ENCODE results near the gene PRODH2. TPM values are rescaled to one million over a fixed set of nuclear protein-coding genes. Genes with fewer than 3 reads are reported as not detected.

PRODH2 gene
- total RNA-seq, 4 donors from 2014 or later: 0.13 TPM; not detected in 3

DNA sequence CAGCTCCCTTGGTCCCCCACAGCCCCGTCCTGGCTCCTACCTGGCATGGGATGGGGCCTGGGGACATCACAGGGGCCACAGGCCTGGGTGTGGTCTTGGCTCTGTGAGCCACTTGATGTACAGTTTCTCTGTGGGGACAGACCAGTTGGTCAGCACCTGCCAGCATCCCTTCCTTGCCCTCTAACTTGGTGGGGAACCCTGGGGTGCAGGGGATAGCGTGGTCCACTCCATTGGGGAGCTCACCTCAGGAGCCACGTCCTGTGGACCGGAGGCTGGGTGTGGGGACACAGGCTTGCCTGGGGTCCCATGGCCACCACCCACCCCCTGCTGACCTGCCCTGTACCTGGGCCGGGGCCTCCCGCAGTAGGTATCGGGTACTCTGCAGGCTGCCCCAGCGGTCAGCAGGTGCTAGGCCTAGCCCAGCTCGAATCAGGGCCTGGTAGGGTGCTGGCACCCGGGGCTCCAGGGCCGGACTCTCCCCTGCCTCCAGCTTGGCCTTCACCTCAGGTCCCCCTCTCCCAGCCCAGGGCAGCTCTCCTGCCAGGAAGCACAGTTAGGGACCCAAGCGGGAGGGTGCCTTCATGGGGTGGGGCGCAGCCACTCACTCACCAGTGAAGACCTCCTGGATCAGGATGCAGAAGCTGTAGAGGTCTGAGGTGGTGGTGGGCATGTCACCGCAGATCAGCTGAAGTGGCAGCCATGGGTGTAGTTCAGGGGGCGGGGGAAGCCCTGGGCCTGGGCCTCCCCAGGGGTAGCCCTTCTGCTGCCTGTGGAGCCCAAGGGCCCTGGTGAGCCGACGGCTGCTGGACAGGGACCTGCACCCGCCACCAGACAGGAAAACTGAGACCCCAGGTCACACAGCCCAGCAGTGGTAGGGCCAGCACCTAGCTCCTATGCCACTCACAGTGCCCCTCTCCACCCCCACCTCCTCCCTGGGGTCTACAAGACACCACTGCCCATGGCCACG, 22.4 kb downstream of the PRODH2 start:
- TF ChIP-seq, protein P1, sequence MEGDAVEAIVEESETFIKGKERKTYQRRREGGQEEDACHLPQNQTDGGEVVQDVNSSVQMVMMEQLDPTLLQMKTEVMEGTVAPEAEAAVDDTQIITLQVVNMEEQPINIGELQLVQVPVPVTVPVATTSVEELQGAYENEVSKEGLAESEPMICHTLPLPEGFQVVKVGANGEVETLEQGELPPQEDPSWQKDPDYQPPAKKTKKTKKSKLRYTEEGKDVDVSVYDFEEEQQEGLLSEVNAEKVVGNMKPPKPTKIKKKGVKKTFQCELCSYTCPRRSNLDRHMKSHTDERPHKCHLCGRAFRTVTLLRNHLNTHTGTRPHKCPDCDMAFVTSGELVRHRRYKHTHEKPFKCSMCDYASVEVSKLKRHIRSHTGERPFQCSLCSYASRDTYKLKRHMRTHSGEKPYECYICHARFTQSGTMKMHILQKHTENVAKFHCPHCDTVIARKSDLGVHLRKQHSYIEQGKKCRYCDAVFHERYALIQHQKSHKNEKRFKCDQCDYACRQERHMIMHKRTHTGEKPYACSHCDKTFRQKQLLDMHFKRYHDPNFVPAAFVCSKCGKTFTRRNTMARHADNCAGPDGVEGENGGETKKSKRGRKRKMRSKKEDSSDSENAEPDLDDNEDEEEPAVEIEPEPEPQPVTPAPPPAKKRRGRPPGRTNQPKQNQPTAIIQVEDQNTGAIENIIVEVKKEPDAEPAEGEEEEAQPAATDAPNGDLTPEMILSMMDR (IDR thresholded peaks at IDR 0.05 in 4 of 5, conservative IDR thresholded peaks at IDR 0.05 in 1 of 5): no peak
- no peak for TF ChIP-seq POLR2A (IDR thresholded peaks at IDR 0.05)

DNA sequence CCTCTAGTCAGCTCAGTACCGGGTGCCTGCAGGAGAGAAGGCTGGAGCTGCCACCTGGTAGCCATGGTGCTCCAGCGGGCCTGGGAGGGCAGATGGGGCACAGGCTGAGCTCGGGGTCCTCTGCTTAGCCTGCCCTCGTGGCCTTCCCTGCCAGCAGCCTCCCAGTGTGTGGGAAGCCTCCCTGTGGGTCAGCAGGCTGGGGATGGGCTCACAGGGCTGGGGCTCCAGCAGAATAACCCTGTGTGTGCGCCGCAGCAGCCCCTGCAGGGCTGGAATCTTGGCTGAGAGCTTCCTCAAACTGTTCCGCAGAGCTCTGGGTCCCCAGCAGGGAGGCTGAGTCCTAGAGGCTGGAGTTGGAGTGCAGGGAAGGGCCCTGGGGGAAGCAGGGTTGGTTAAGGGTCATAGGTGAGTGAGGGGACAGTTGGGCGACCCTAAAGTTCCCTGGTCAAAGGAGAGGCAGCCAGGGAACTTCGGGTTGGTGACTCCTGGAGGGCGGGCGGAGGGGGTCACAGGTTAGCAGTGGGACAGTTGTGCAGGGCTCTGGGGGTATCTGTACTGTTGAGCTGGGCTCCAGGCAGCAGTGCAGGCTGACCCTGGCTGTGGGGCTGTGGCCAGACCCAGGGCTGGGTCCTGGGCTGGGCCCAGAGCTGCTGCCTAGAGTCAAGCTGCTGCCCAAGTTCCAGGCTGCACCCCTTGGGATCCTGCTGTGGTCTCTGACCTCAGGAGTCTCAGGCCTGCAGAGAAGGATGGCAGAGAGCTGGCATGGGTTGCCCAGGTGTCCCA, 23.3 kb downstream of the PRODH2 start:
- ATAC-seq: no peak
- intact Hi-C loops (cut with DNase I; ENCODE audit: low total_unique reads): no loop called here
- in situ Hi-C loops (cut with MboI; ENCODE audit: low sequenced_read_pairs in 4 of 4): no loop called here

More for the DNA sequence above, 22.4 kb downstream of the PRODH2 start:
- H3K9me3 ChIP-seq: no peaks in the 10 kb centered on the region
- intact Hi-C loops (cut with DNase I; ENCODE audit: low total_unique reads): no loop called here
- DNase-seq (no peak), ATAC-seq (no peak)
- H3K27me3 ChIP-seq: peaks cover 0 to under 1% (median 0%) of the 10 kb centered on the region in 3 donors
- H3K27ac ChIP-seq: no peak overlapping the region
- in situ Hi-C loops (cut with MboI; ENCODE audit: low sequenced_read_pairs in 4 of 4): no loop called here
- no peaks in the 10 kb centered on the region for H3K4me1 ChIP-seq
- no peak overlapping the region for H3K4me3 ChIP-seq
- H3K36me3 ChIP-seq: no peaks in the 10 kb centered on the region

DNA sequence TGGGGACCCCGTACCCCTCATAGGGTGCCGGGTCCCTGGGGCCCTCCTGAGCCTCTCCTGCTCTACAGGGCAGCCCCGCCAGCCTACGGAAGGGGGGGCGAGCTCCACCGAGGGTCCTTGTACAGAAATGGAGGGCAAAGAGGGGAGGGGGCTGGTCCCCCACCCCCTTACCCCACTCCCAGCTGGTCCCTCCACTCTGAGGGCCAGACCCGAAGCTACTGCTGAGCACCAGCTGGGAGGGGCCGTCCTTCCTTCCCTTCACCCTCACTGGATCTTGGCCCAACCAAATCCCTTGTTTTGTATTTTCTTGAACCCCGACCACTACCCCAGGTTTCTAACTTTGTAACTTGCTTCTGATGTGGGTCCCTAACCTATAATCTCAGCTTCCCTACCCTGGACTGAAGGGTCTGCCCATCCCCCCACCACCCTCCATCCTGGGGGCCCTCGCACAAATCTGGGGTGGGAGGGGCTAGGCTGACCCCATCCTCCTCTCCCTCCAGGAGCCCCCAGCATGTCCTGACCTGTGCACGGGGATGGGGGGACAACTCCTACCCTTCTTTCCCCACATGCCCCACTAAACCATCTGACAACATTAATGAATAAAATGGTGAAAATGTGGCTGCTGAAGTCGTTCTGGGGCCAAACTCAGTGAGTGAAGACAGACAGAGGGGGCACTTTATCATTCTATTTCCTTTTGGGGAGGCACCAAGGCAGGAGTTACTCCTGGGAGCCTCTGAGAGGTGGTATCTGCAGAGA, 24.3 kb downstream of the PRODH2 start:
- DNase-seq (no peak), ATAC-seq (no peak)
- H3K4me3 ChIP-seq: no peak overlapping the region
- no peaks in the 10 kb centered on the region for H3K36me3 ChIP-seq
- no peak overlapping the region for H3K27ac ChIP-seq
- in situ Hi-C loops (cut with MboI; ENCODE audit: low sequenced_read_pairs in 4 of 4): no loop called here
- no peaks in the 10 kb centered on the region for H3K4me1 ChIP-seq
- TF ChIP-seq, protein P1 (IDR thresholded peaks at IDR 0.05 in 4 of 5, conservative IDR thresholded peaks at IDR 0.05 in 1 of 5): no peak
- no peak for TF ChIP-seq POLR2A (IDR thresholded peaks at IDR 0.05)
- intact Hi-C loops (cut with DNase I; ENCODE audit: low total_unique reads): no loop called here
- H3K9me3 ChIP-seq: no peaks in the 10 kb centered on the region
- no peaks in the 10 kb centered on the region for H3K27me3 ChIP-seq

More for the DNA sequence above, 23.3 kb downstream of the PRODH2 start:
- Histone ChIP-seq H3K27ac (no peak overlapping the region), H3K4me1 (no peaks in the 10 kb centered on the region), H3K36me3 (no peaks in the 10 kb centered on the region), H3K4me3 (no peak overlapping the region), H3K27me3 (no peaks in the 10 kb centered on the region), H3K9me3 (no peaks in the 10 kb centered on the region)
- no peak for TF ChIP-seq POLR2A (IDR thresholded peaks at IDR 0.05)
- TF ChIP-seq, protein P1 (IDR thresholded peaks at IDR 0.05 in 4 of 5, conservative IDR thresholded peaks at IDR 0.05 in 1 of 5): no peak
- DNase-seq: no peak

DNA sequence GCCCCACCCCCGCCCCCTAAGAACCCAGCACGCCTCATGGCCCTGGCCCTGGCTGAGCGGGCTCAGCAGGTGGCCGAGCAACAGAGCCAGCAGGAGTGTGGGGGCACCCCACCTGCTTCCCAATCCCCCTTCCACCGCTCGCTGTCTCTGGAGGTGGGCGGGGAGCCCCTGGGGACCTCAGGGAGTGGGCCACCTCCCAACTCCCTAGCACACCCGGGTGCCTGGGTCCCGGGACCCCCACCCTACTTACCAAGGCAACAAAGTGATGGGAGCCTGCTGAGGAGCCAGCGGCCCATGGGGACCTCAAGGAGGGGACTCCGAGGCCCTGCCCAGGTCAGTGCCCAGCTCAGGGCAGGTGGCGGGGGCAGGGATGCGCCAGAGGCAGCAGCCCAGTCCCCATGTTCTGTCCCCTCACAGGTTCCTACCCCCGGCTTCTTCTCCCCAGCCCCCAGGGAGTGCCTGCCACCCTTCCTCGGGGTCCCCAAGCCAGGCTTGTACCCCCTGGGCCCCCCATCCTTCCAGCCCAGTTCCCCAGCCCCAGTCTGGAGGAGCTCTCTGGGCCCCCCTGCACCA, 25.3 kb downstream of the PRODH2 start:
- H3K36me3 ChIP-seq: no peaks in the 10 kb centered on the region
- intact Hi-C loops (cut with DNase I; ENCODE audit: low total_unique reads): no loop called here

More for the DNA sequence above, 25.3 kb downstream of the PRODH2 start:
- H3K9me3 ChIP-seq: no peaks in the 10 kb centered on the region
- H3K27ac ChIP-seq: no peak overlapping the region
- no peak overlapping the region for H3K4me3 ChIP-seq
- no peak for ATAC-seq
- H3K27me3 ChIP-seq: no peaks in the 10 kb centered on the region
- DNase-seq: no peak
- TF ChIP-seq, protein P1 (IDR thresholded peaks at IDR 0.05 in 4 of 5, conservative IDR thresholded peaks at IDR 0.05 in 1 of 5): no peak
- TF ChIP-seq POLR2A (IDR thresholded peaks at IDR 0.05): no peak
- H3K4me1 ChIP-seq: no peaks in the 10 kb centered on the region
- in situ Hi-C loops (cut with MboI; ENCODE audit: low sequenced_read_pairs in 4 of 4): no loop called here
